ENCODE measurements around the gene JMJD7. TPM values are rescaled to one million over a fixed set of nuclear protein-coding genes. Genes with fewer than 3 reads are reported as not detected.

Gene JMJD7
- total RNA-seq, 2 experiments from 2014 or later: 35.6 to 38.4 TPM

DNA sequence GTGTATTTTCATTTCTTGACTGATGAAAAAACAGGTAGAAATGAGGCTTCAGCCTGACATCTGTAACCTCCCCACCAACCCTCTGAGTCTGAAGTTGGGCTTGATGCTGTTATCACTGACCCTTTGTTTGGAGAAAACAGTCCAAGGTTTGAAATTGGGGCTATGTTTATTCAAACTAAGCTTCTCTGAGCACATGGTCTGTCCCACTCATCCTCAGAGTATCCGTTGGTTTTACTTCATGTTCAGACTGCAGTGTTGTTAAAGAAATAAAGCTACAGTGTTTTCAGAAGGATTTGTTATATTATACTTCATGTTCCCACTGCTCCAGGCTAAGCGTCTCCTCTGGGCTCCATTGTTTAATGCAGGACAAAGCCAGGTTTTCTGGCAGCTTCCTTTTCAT lies 47.6 kb upstream of the JMJD7 start:
- TF ChIP-seq, protein P1, sequence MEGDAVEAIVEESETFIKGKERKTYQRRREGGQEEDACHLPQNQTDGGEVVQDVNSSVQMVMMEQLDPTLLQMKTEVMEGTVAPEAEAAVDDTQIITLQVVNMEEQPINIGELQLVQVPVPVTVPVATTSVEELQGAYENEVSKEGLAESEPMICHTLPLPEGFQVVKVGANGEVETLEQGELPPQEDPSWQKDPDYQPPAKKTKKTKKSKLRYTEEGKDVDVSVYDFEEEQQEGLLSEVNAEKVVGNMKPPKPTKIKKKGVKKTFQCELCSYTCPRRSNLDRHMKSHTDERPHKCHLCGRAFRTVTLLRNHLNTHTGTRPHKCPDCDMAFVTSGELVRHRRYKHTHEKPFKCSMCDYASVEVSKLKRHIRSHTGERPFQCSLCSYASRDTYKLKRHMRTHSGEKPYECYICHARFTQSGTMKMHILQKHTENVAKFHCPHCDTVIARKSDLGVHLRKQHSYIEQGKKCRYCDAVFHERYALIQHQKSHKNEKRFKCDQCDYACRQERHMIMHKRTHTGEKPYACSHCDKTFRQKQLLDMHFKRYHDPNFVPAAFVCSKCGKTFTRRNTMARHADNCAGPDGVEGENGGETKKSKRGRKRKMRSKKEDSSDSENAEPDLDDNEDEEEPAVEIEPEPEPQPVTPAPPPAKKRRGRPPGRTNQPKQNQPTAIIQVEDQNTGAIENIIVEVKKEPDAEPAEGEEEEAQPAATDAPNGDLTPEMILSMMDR (IDR thresholded peaks at IDR 0.05): no peak

DNA sequence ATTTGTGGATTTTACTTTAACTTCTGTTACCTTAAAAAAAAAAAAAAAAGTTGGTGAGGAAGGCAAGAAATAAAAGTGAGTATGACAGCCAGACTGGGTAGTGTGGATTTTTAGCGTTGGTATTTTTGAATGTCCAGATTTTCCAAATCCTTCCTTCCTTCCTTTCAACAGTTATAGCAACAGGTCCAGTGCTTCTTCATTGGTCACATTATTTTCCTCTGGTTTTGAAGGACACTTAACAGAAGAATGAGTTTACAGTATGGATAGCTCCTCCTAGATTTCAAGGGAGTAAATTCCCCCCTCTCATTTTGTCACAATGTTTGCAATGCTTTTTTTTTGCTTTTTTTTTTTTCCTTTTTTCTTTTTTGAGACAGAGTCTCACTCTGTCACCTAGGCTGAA lies 47.2 kb upstream of the JMJD7 start:
- Mint-ChIP-seq H3K27ac (no peak overlapping the region), H3K27me3 (no peaks in the 10 kb centered on the region), H3K9me3 (no peaks in the 10 kb centered on the region), H3K36me3 (ENCODE audit: low read depth) (peaks cover 28% of the 10 kb centered on the region), H3K4me3 (no peak overlapping the region), H3K4me1 (ENCODE audit: low read depth) (peaks cover 57% of the 10 kb centered on the region)
- CTCF ChIA-PET: no interaction called here
- intact Hi-C loops (cut with DNase I, micrococcal nuclease): loop anchor here in 1 of 2 experiments (2.0 kb wide), 1 partner anchor 14 kb away; no protein-coding TSS in a partner anchor
- peaks cover 28% of the 10 kb centered on the region for H3K4me1 ChIP-seq (ENCODE audit: insufficient read depth, low read length)
- no peak for DNase-seq
- H3K27me3 ChIP-seq (ENCODE audit: control insufficient read depth in 1 of 2, insufficient read depth in 2 of 2, low read length in 2 of 2): no peaks in the 10 kb centered on the region
- ATAC-seq (ENCODE audit: poor library complexity): no peak
- no peak overlapping the region for H3K4me3 ChIP-seq (ENCODE audit: low read length)
- H3K27ac ChIP-seq (ENCODE audit: low read depth in 1 of 2, low read length in 2 of 2): no peak overlapping the region
- TF ChIP-seq, protein P1 (IDR thresholded peaks at IDR 0.05): no peak
- H3K9me3 ChIP-seq (ENCODE audit: control insufficient read depth in 1 of 2, insufficient read depth in 1 of 2, low read length in 2 of 2): no peaks in the 10 kb centered on the region
- POLR2A ChIA-PET: interaction anchor here (0.6 kb wide), 2 partner anchors 14 to 47 kb away, joined by 3 read pairs; no protein-coding TSS in a partner anchor
- H3K36me3 ChIP-seq (ENCODE audit: insufficient read depth, low read length): peaks cover 2% of the 10 kb centered on the region

More for the DNA sequence above, 47.6 kb upstream of the JMJD7 start:
- CTCF ChIA-PET: no interaction called here
- H3K4me1 Mint-ChIP-seq (ENCODE audit: low read depth): peaks cover 62% of the 10 kb centered on the region
- no peak for ATAC-seq (ENCODE audit: poor library complexity)
- Histone ChIP-seq H3K4me3 (ENCODE audit: low read length) (no peak overlapping the region), H3K36me3 (ENCODE audit: insufficient read depth, low read length) (peaks cover 2% of the 10 kb centered on the region), H3K9me3 (ENCODE audit: control insufficient read depth in 1 of 2, insufficient read depth in 1 of 2, low read length in 2 of 2) (no peaks in the 10 kb centered on the region), H3K27ac (ENCODE audit: low read depth in 1 of 2, low read length in 2 of 2) (no peak overlapping the region), H3K27me3 (ENCODE audit: control insufficient read depth in 1 of 2, insufficient read depth in 2 of 2, low read length in 2 of 2) (no peaks in the 10 kb centered on the region), H3K4me1 (ENCODE audit: insufficient read depth, low read length) (peaks cover 32% of the 10 kb centered on the region)
- peaks cover 28% of the 10 kb centered on the region for H3K36me3 Mint-ChIP-seq (ENCODE audit: low read depth)
- H3K27me3 Mint-ChIP-seq: no peaks in the 10 kb centered on the region
- H3K4me3 Mint-ChIP-seq: no peak overlapping the region
- intact Hi-C loops (cut with DNase I, micrococcal nuclease): loop anchor here in 1 of 2 experiments (2.0 kb wide), 1 partner anchor 15 kb away; no protein-coding TSS in a partner anchor
- POLR2A ChIA-PET: interaction anchor here (0.6 kb wide), 1 partner anchor 47 kb away, joined by 3 read pairs; no protein-coding TSS in a partner anchor
- no peaks in the 10 kb centered on the region for H3K9me3 Mint-ChIP-seq
- no peak for DNase-seq
- peak overlapping the region; percentile 50 for H3K27ac Mint-ChIP-seq

DNA sequence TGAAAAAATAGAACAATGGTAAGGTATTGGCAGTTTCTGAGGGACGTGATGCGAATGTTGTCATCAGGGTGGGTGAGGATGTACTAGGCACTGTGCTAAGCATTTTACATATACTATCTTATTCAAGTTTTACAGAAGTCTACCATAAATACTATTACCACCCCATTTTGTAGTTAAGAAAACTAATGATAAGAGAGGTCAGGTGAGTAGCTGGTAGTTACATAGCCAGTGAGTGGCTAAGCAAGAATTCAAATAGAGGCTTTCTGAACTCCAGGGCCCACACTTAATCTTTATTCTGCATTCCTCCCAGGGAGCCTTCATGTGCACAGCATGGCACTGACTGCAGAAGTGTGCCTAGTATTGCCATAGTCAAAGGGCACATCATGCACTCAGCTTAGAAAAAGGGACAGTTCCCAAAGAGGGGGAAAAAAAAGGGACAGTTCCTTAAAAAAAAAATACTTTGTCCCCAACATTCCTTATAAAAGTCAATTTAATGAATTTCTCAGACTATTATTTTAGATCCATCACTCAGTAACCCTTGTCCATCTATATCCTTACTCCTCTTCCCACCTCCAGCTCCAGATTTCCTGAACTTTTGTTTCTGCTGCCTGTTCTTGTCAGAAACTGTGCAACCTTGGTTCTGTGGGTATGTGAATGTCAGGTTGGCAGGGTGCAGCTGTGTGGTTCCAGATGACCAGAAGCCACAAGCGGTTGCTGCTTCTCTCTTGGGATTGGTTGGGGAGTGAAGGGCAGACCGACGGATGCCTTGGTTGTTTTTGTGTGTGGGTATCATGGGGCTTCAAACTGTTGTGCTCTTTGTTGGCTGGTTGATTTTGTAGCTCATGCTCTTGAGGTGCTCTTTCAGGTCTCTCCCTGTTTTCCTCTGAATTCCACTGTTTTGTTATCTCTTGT lies 45.3 kb upstream of the JMJD7 start:
- H3K4me1 Mint-ChIP-seq (ENCODE audit: low read depth): peaks cover 38% of the 10 kb centered on the region
- POLR2A ChIA-PET: no interaction called here
- no peak overlapping the region for H3K27ac Mint-ChIP-seq

More for the DNA sequence above, 45.3 kb upstream of the JMJD7 start:
- H3K27me3 Mint-ChIP-seq: no peaks in the 10 kb centered on the region
- H3K36me3 ChIP-seq (ENCODE audit: insufficient read depth, low read length): peaks cover 2% of the 10 kb centered on the region
- H3K4me3 Mint-ChIP-seq: no peak overlapping the region
- no peak for ATAC-seq (ENCODE audit: poor library complexity)
- H3K36me3 Mint-ChIP-seq (ENCODE audit: low read depth): peaks cover 28% of the 10 kb centered on the region
- no peaks in the 10 kb centered on the region for H3K9me3 Mint-ChIP-seq
- intact Hi-C loops (cut with DNase I, micrococcal nuclease): no loop called here
- H3K4me1 ChIP-seq (ENCODE audit: insufficient read depth, low read length): peaks cover 11% of the 10 kb centered on the region
- H3K27ac ChIP-seq (ENCODE audit: low read depth in 1 of 2, low read length in 2 of 2): no peak overlapping the region
- no peak for DNase-seq
- no peak overlapping the region for H3K4me3 ChIP-seq (ENCODE audit: low read length)
- no peaks in the 10 kb centered on the region for H3K27me3 ChIP-seq (ENCODE audit: control insufficient read depth in 1 of 2, insufficient read depth in 2 of 2, low read length in 2 of 2)
- CTCF ChIA-PET: interaction anchor here (0.5 to 4.3 kb wide), 2 partner anchors 9 to 170 kb away, joined by 3 to 22 read pairs; partner anchors contain the start of gene MAPKBP1
- TF ChIP-seq, protein P1 (IDR thresholded peaks at IDR 0.05): no peak
- no peaks in the 10 kb centered on the region for H3K9me3 ChIP-seq (ENCODE audit: control insufficient read depth in 1 of 2, insufficient read depth in 1 of 2, low read length in 2 of 2)

Measured in CD4-positive, alpha-beta T cell (primary cell).